GM23338 (cell line): ENCODE results near the gene GNAT3. TPM values are rescaled to one million over a fixed set of nuclear protein-coding genes. Genes with fewer than 3 reads are reported as not detected.

ENCODE experiments used
- ATAC-seq: fragments of 200-7000 bp; cut with Tn5 transposase; 3 replicates; pipeline ENCODE4 v1.9.1; 2020
- DNase-seq: peaks from one replicate; pipeline ENCODE4 v3.0.0-alpha.2; 2015; ENCODE audit warnings: low spot score
- H2AFZ ChIP-seq: fragments of 200-600 bp; sonication (generic); 2 replicates; pipeline ENCODE4 v1.8.0; 2016; ENCODE audit warnings: antibody characterized with exemption, mild to moderate bottlenecking, moderate library complexity
- H3F3A ChIP-seq: fragments of 200-600 bp; sonication (generic); replicated peaks from 2 replicates; pipeline ENCODE4 v1.8.0; 2017; ENCODE audit warnings: antibody characterized with exemption, mixed run types, low read depth
- H3K27ac ChIP-seq: fragments of 200-600 bp; sonication (generic); 2 replicates; pipeline ENCODE4 v1.6.1; 2016; ENCODE audit warnings: low read depth
- H3K27me3 ChIP-seq: fragments of 200-600 bp; sonication (generic); 2 replicates; pipeline ENCODE4 v1.8.0; 2016; ENCODE audit warnings: mild to moderate bottlenecking, mixed run types, moderate library complexity; ENCODE audit not compliant: insufficient read depth
- H3K36me3 ChIP-seq: fragments of 200-600 bp; sonication (generic); 2 replicates; pipeline ENCODE4 v1.8.0; 2016; ENCODE audit warnings: mild to moderate bottlenecking; ENCODE audit not compliant: insufficient read depth
- H3K4me1 ChIP-seq: fragments of 200-600 bp; sonication (generic); 2 replicates; pipeline ENCODE4 v1.8.0; 2016; ENCODE audit warnings: mild to moderate bottlenecking, moderate library complexity; ENCODE audit not compliant: insufficient read depth
- H3K4me2 ChIP-seq: fragments of 200-600 bp; sonication (generic); 2 replicates; pipeline ENCODE4 v1.7.1; 2017; ENCODE audit warnings: mixed run types
- H3K4me3 ChIP-seq: fragments of 200-600 bp; sonication (generic); 2 replicates; pipeline ENCODE4 v1.6.1; 2016; ENCODE audit warnings: mixed run types
- H3K79me2 ChIP-seq: fragments of 200-600 bp; sonication (generic); replicated peaks from 2 replicates; pipeline ENCODE4 v1.8.0; 2017; ENCODE audit warnings: mild to moderate bottlenecking; ENCODE audit not compliant: insufficient read depth
- H3K9me2 ChIP-seq: fragments of 200-600 bp; sonication (generic); 2 replicates; pipeline ENCODE4 v1.8.0; 2017; ENCODE audit not compliant: insufficient read depth
- H4K20me1 ChIP-seq: fragments of 200-600 bp; sonication (generic); replicated peaks from 2 replicates; pipeline ENCODE4 v1.8.0; 2017; ENCODE audit warnings: mild to moderate bottlenecking; ENCODE audit not compliant: insufficient read depth
- H3K27ac Mint-ChIP-seq: 2 replicates; pipeline ENCODE4 v1.8.0; 2020; ENCODE audit warnings: inconsistent platforms, mild to moderate bottlenecking, moderate library complexity, mixed read lengths
- H3K27me3 Mint-ChIP-seq: 3 replicates; pipeline ENCODE4 v1.8.0; 2022; ENCODE audit warnings: low read depth, mild to moderate bottlenecking, moderate library complexity, mixed read lengths, inconsistent platforms; ENCODE audit not compliant: insufficient read depth, poor library complexity
- H3K36me3 Mint-ChIP-seq: 3 replicates; pipeline ENCODE4 v1.8.0; 2021; ENCODE audit warnings: low read depth, mild to moderate bottlenecking, inconsistent platforms, moderate library complexity, mixed read lengths
- H3K4me1 Mint-ChIP-seq: 3 replicates; pipeline ENCODE4 v1.8.0; 2020; ENCODE audit warnings: mild to moderate bottlenecking, inconsistent platforms, mixed read lengths
- H3K4me3 Mint-ChIP-seq: 3 replicates; pipeline ENCODE4 v1.8.0; 2021; ENCODE audit warnings: moderate library complexity, mild to moderate bottlenecking, inconsistent platforms, mixed read lengths
- H3K9me3 Mint-ChIP-seq: 3 replicates; pipeline ENCODE4 v1.8.0; 2020; ENCODE audit warnings: moderate library complexity, mild to moderate bottlenecking, inconsistent platforms, mixed read lengths
- JUNB ChIP-seq: IDR thresholded peaks from one replicate; pipeline ENCODE4 v1.6.1; 2016; ENCODE audit warnings: antibody characterized with exemption; ENCODE audit not compliant: unreplicated experiment
- POLR2AphosphoS5 ChIP-seq: IDR thresholded peaks from 2 replicates; pipeline ENCODE4 v1.6.1; 2016; ENCODE audit warnings: antibody characterized with exemption, low read depth
- REST ChIP-seq: IDR thresholded peaks from one replicate; pipeline ENCODE4 v1.6.1; 2018; ENCODE audit warnings: antibody characterized with exemption; ENCODE audit not compliant: unreplicated experiment
- ZNF331 ChIP-seq: fragments of 250-450 bp; sonication (Bioruptor Pico); IDR thresholded peaks from 2 replicates; pipeline ENCODE4 v1.5.0; 2020; ENCODE audit warnings: low read depth, mild to moderate bottlenecking, moderate library complexity
- ZNF462 ChIP-seq: fragments of 250-450 bp; sonication (Bioruptor Pico); IDR thresholded peaks from 2 replicates; pipeline ENCODE4 v1.5.0; 2020; ENCODE audit warnings: mild to moderate bottlenecking, moderate library complexity
- polyA plus RNA-seq: library from polyadenylated mRNA; unstranded; fragments of >200 nt; fragmentation: Nextera tagmentation; extraction: Ambion mirVana; gene quantifications from 2 replicates; pipeline ENCODE4 v1.2.1, GENCODE V29; 2016
- total RNA-seq: library from RNA; depleted of rRNA; stranded (reverse); fragments of >200 nt; shearing (Covaris generic); gene quantifications from 2 replicates; pipeline ENCODE4 v1.2.3, GENCODE V29; 2014
- TF ChIP-seq, protein P1 (sequence below), 2 experiments: fragments of 200-600 bp in 1 of 2; sonication (generic) in 1 of 2; conservative IDR thresholded peaks; 2 replicates each; pipeline versions ENCODE4 v1.5.1 to v1.6.1; 2016 to 2017; ENCODE audit warnings: antibody characterized with exemption in 2 of 2, low read depth in 2 of 2, mild to moderate bottlenecking in 2 of 2, moderate library complexity in 1 of 2

Gene GNAT3
- total and polyA plus RNA-seq, 2 experiments from 2014 or later = not detected

- TF ChIP-seq, protein P1, sequence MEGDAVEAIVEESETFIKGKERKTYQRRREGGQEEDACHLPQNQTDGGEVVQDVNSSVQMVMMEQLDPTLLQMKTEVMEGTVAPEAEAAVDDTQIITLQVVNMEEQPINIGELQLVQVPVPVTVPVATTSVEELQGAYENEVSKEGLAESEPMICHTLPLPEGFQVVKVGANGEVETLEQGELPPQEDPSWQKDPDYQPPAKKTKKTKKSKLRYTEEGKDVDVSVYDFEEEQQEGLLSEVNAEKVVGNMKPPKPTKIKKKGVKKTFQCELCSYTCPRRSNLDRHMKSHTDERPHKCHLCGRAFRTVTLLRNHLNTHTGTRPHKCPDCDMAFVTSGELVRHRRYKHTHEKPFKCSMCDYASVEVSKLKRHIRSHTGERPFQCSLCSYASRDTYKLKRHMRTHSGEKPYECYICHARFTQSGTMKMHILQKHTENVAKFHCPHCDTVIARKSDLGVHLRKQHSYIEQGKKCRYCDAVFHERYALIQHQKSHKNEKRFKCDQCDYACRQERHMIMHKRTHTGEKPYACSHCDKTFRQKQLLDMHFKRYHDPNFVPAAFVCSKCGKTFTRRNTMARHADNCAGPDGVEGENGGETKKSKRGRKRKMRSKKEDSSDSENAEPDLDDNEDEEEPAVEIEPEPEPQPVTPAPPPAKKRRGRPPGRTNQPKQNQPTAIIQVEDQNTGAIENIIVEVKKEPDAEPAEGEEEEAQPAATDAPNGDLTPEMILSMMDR (conservative IDR thresholded peaks at IDR 0.05; ENCODE audit: low read depth in 2 of 2) = no peak
- no peak for TF ChIP-seq REST
- no peak for TF ChIP-seq ZNF331 (CRISPR knock-in tag)
- TF ChIP-seq POLR2AphosphoS5 = no peak
- no peak for TF ChIP-seq JUNB
- TF ChIP-seq ZNF462 (CRISPR knock-in tag) = no peak
- peaks cover 5% of the 10 kb centered on the region for H3K4me1 Mint-ChIP-seq
- Histone ChIP-seq H4K20me1 (no peaks in the 10 kb centered on the region), H3K27ac (no peak overlapping the region), H3K9me2 (no peaks in the 10 kb centered on the region), H2AFZ (no peak overlapping the region), H3K36me3 (no peaks in the 10 kb centered on the region), H3K79me2 (no peaks in the 10 kb centered on the region), H3K4me1 (peaks cover 8% of the 10 kb centered on the region; the same call in 1 of the 2 replicates), H3K27me3 (no peaks in the 10 kb centered on the region), H3K4me3 (no peak overlapping the region), H3K4me2 (no peak overlapping the region), H3F3A (no peaks in the 10 kb centered on the region)
- H3K4me3 Mint-ChIP-seq = no peak overlapping the region
- no peaks in the 10 kb centered on the region for H3K9me3 Mint-ChIP-seq
- H3K36me3 Mint-ChIP-seq = no peaks in the 10 kb centered on the region
- no peak for DNase-seq
- no peak for ATAC-seq
- H3K27ac Mint-ChIP-seq = no peak overlapping the region
- H3K27me3 Mint-ChIP-seq = no peaks in the 10 kb centered on the region
Observed at GRCh38 chr7:80414331-80414730, 97.5 kb downstream of the GNAT3 start.
